IPS DF 4.7 (cell line): ENCODE measurements around the gene RTCB.
"Not testable (repeated sequence)": the region's sequence is repeated elsewhere in the genome, so short reads cannot be mapped to it uniquely, and the experiment has no call there.

ENCODE experiments used
- DNase-seq: peaks from one replicate; pipeline ENCODE4 v3.0.0-alpha.2; 2013; ENCODE audit warnings: low spot score; ENCODE audit errors: extremely low read depth

The RTCB gene

GRCh38 chr22:32389685-32390084 lies 22.4 kb downstream of the RTCB start:
- DNase-seq: no peak

- no peak for DNase-seq
These were observed 26.4 kb downstream of the RTCB start for GRCh38 chr22:32385681-32386080.

GRCh38 chr22:32380991-32381390 lies 31.1 kb downstream of the RTCB start:
- no peak for DNase-seq

GRCh38 chr22:32378707-32379272 lies 33.3 kb downstream of the RTCB start:
- DNase-seq: peak; percentile 41

GRCh38 chr22:32376681-32377080 lies 35.4 kb downstream of the RTCB start:
- DNase-seq: no peak

- no peak for DNase-seq
These were observed 36.2 kb downstream of the RTCB start for GRCh38 chr22:32375678-32376450.

GRCh38 chr22:32364210-32364609 lies 47.8 kb downstream of the RTCB start:
- no peak for DNase-seq

- no peak for DNase-seq
These were observed 50.8 kb downstream of the RTCB start for GRCh38 chr22:32361257-32361656.

- DNase-seq: not testable (repeated sequence)
These were observed 52.0 kb downstream of the RTCB start for GRCh38 chr22:32360096-32360495.

- not testable (repeated sequence) for DNase-seq
These were observed 54.5 kb downstream of the RTCB start, which contains the start of gene RFPL3 for GRCh38 chr22:32357567-32357966. RFPL3 (plus strand) TSS chr22:32357867; CDS start chr22:32358072, 205 bp downstream.

GRCh38 chr22:32355760-32356159 lies 56.3 kb downstream of the RTCB start:
- peak; percentile 46 for DNase-seq

GRCh38 chr22:32354360-32355351 lies 57.4 kb downstream of the RTCB start:
- DNase-seq: no peak

- no peak for DNase-seq
These were observed 58.2 kb downstream of the RTCB start for GRCh38 chr22:32353840-32354239.

GRCh38 chr22:32353292-32353691 lies 58.8 kb downstream of the RTCB start:
- no peak for DNase-seq

- DNase-seq: no peak
These were observed 59.4 kb downstream of the RTCB start for GRCh38 chr22:32352681-32353080.

- DNase-seq: not testable (repeated sequence)
These were observed 60.2 kb downstream of the RTCB start for GRCh38 chr22:32351875-32352274.

- no peak for DNase-seq
These were observed 63.9 kb downstream of the RTCB start for GRCh38 chr22:32348031-32348611.

- no peak for DNase-seq
These were observed 68.1 kb downstream of the RTCB start for GRCh38 chr22:32343941-32344340.

- no peak for DNase-seq
These were observed 69.1 kb downstream of the RTCB start for GRCh38 chr22:32342977-32343376.

- no peak for DNase-seq
These were observed 70.8 kb downstream of the RTCB start for GRCh38 chr22:32341122-32341740.

GRCh38 chr22:32340411-32340810 lies 71.6 kb downstream of the RTCB start:
- no peak for DNase-seq
